ENCODE results near the gene ERBB4.
A peak's percentile ranks its signal among the peaks of the same experiment; 100 is the strongest.
"Not testable (repeated sequence)": the region's sequence is repeated elsewhere in the genome, so short reads cannot be mapped to it uniquely, and the experiment has no call there.

ERBB4 gene

DNA sequence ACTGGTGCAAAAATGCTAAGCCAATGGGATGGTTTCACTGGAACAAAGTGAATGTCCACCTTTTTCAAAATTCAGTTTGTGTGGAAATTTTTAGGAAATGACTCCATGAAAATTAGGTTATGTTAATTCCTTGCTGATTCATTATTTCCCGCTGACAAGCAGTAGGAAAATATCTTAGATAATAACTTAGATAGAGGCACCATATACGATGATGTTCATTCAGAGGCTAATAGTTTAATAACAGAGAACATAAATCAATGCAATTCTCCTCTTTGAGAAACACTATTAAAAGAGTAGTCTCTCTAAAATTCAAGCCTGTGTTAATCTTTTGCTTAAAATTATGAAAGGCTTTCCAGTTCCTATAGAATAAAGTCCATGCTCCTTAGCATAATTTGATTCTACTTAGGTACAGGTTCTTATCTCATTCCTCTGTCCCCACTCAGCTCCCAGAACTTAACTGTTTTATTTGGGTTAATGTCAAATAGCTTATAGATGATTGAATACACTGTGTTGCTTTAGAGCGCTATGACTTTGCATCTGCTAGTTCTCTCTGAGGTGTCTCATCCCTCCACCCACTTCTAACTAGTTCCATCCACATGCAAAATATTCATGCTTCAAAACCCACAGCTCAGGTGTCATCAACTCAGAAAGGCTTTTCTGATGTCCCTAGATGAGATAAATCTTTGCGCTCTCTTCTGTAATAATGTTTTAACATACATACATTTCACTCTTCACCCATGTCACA, 503.6 kb downstream of the ERBB4 start:
- Mint-ChIP-seq H3K4me3 (no peak overlapping the region), H3K27me3 (no peaks in the 10 kb centered on the region), H3K36me3 (no peaks in the 10 kb centered on the region), H3K9me3 (no peaks in the 10 kb centered on the region), H3K4me1 (no peaks in the 10 kb centered on the region), H3K27ac (no peak overlapping the region)
- DNase-seq, result no peak
- CTCF ChIA-PET, result no interaction called here

DNA sequence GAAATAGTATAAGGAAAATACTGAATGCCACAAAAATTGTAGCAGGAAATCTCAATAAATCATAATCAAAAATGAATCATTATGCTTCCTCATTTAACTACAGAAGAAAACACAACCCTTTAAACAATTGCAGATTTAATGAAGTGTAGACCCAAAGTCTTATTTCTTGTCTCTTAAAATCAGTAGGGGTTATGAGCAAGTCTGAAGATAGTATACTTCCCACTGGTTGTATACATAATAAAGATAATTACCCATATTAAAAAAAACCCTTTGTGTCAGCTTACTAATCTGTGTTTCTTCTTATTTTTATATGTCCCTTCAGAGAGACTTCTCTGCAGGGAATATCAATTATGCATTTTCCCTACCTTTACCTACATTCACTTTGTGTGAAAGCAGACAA, 504.7 kb downstream of the ERBB4 start:
- CTCF ChIA-PET, result no interaction called here
- H3K27me3 Mint-ChIP-seq, result no peaks in the 10 kb centered on the region
- no peaks in the 10 kb centered on the region for H3K36me3 Mint-ChIP-seq
- H3K9me3 Mint-ChIP-seq, result no peaks in the 10 kb centered on the region
- no peak for DNase-seq
- H3K4me1 Mint-ChIP-seq, result no peaks in the 10 kb centered on the region
- no peak overlapping the region for H3K27ac Mint-ChIP-seq
- no peak overlapping the region for H3K4me3 Mint-ChIP-seq

DNA sequence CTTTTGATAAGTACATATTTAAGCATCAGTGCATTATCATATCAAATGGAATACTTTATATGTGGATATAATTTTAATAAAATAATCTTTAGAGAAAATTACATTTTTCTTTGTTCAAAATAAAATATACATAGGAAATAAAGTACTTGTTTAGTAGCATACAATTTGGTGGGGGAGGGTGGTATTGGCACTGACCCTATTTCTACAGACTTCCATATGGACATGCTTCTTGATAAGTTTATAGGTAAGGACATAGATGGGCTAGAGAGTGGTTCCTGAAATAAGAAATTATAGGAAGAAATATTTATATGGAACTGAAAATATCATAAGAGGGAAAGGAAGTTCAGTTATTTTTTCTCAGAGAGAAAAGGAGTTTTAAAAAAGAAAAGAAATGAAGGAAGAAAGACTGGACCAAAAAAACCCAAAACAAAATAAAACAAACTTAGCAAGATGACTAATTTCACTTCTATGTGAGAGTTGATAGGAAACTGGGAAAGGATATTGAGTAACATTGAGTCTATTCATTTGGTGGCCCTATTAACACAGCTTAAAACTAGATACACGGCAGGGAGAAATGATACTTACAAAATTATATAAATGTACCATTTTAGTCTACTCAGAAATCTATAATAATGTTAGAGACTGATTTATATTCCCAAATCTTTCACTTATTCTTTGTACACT, 505.9 kb downstream of the ERBB4 start:
- no peaks in the 10 kb centered on the region for H3K36me3 Mint-ChIP-seq
- no peak for DNase-seq

DNA sequence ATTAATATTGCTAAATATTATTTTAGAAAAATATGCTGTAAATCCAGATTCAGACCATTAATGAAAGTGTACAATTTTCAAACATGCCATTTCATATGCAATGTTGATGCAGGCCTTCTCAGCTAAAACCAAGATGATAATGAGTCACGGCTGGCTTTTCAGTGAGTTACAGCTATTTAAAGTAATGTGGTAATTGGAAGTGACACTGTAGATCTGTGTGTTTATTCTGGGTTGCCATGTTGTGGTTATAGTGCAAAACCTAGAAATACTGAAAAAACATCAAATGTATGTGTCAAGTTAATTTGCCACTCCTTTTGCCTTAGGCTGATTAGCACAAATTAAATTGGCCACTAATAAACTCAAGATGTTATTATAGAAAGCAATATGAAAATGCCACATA, 506.6 kb downstream of the ERBB4 start:
- Mint-ChIP-seq H3K27me3 (no peaks in the 10 kb centered on the region), H3K9me3 (no peaks in the 10 kb centered on the region), H3K4me1 (no peaks in the 10 kb centered on the region), H3K27ac (no peak overlapping the region), H3K36me3 (no peaks in the 10 kb centered on the region), H3K4me3 (no peak overlapping the region)
- no peak for DNase-seq
- CTCF ChIA-PET, result no interaction called here

More for the DNA sequence above, 505.9 kb downstream of the ERBB4 start:
- H3K27ac Mint-ChIP-seq, result no peak overlapping the region
- CTCF ChIA-PET, result no interaction called here
- H3K4me1 Mint-ChIP-seq, result no peaks in the 10 kb centered on the region
- no peaks in the 10 kb centered on the region for H3K27me3 Mint-ChIP-seq
- H3K4me3 Mint-ChIP-seq, result no peak overlapping the region
- no peaks in the 10 kb centered on the region for H3K9me3 Mint-ChIP-seq

DNA sequence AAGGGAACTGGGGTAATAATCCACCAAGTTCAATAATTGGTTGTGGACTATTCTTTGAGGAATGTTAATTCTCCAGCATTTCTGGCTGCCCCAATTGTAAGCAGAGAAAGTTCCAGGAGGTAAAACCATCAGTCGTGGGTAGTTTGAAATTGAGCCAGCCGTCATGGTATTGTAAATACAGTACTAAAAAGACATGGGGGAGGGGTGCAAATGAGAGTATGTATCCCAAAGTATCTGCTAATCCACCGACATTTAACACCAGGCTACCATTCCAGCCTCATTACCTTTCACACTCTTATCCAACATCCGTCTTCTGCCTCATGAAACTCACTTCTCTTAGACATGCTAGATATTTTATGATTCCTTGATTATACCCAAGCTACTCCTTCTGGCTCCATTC, 507.9 kb downstream of the ERBB4 start:
- CTCF ChIA-PET, result no interaction called here

DNA sequence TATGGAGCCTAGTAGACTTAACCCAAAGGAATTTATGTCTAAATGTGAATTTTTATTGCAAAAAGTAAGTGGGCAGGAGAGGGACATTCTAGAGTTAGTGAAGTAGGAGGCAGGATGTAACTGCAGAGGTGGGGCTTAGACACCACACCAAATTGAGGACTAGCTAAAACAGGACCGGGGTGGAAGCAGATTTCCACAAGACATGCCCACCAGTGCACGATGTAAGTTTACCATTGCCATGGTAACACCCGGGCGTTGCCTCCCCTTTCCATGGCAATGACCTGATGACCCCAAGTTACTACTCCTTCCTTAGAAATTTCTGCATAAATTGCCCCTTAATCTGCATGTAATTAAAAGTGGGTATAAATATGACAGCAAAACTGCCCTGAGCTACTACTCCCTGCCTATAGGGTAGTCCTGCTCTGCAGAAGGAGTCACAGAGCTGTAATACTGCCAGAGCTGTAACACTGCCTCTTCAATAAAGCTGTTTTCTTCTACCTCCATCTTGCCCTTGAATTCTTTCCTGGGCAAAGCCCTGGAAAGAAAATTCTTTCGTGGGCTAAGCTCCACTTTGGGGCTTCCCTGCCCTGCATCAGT, 509.7 kb downstream of the ERBB4 start:
- H3K4me1 Mint-ChIP-seq, result no peaks in the 10 kb centered on the region
- H3K36me3 Mint-ChIP-seq, result no peaks in the 10 kb centered on the region
- H3K9me3 Mint-ChIP-seq, result no peaks in the 10 kb centered on the region
- H3K27ac Mint-ChIP-seq, result peak overlapping the region; percentile 28
- no peak for DNase-seq
- no peak overlapping the region for H3K4me3 Mint-ChIP-seq
- no peaks in the 10 kb centered on the region for H3K27me3 Mint-ChIP-seq
- CTCF ChIA-PET, result no interaction called here

More for the DNA sequence above, 507.9 kb downstream of the ERBB4 start:
- Mint-ChIP-seq H3K36me3 (no peaks in the 10 kb centered on the region), H3K27me3 (no peaks in the 10 kb centered on the region), H3K4me1 (no peaks in the 10 kb centered on the region), H3K9me3 (no peaks in the 10 kb centered on the region), H3K4me3 (no peak overlapping the region), H3K27ac (no peak overlapping the region)
- no peak for DNase-seq

DNA sequence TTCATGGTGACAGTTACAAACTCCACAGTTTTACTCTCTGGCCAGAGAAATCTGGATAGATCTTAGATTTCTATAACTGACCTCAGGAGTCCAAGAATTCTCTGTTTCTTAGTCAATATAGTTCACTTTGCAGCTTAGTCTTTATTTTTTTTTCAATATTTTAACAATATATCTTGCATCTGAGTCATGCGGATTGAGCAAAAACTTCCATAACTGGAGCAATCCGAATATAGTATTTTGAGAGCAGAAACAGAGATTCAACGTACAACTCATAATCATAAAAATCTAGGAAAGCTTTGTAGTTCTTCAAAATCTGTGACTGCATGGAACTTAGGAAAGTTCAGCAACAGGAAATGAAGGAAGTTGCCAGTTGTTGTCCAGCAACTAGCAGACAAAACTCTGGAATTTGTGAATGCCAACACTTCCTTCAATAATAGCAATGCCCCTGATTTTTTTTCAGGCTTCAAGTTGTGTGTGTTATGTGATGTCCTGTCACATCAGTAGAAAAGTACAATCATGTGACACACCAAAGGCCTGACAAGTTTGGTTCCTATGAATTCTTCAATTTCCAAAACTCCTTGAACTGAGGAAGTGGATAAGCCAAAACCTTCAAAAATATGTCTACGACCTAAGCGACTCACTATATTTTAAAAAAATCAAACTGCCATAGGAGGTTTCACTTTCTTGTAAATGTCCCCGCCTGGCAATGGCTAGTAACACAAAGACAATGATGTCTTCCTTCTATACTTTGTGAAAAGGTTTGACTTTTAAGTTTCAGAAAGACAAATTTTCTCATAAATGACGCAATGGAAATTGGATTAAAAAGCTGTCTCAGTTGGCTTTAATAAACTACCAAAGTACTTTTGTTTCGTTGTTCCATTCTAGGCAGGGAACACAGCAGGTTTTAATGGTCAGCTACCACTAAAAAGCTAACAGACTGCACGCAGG, 510.6 kb downstream of the ERBB4 start:
- H3K4me3 Mint-ChIP-seq, result no peak overlapping the region
- no peaks in the 10 kb centered on the region for H3K36me3 Mint-ChIP-seq
- H3K27ac Mint-ChIP-seq, result no peak overlapping the region
- no peaks in the 10 kb centered on the region for H3K9me3 Mint-ChIP-seq
- H3K4me1 Mint-ChIP-seq, result no peaks in the 10 kb centered on the region
- CTCF ChIA-PET, result no interaction called here
- no peak for DNase-seq
- H3K27me3 Mint-ChIP-seq, result no peaks in the 10 kb centered on the region

DNA sequence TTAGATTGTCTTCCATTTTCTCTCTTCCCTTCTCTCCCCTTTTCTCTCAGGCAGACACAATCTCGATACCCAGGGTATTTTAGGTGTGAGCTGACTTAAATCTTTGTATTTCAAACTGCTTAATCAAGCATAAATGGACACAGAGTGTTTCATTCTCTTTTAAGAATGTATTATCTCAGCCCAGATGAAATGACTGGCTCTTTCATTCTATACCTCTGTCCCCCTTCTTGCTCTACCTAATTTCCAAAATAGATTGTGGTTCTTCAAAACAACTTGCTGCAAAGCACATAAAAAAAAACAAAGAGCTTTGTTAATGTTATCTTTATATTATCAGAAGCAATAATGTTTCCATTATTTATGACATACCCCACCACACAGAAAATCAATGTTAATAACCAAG, 514.6 kb downstream of the ERBB4 start:
- H3K4me1 Mint-ChIP-seq, result no peaks in the 10 kb centered on the region
- H3K27me3 Mint-ChIP-seq, result no peaks in the 10 kb centered on the region
- CTCF ChIA-PET, result interaction anchor here (0.7 kb wide), 1 partner anchor 261 kb away, joined by 3 read pairs; no protein-coding TSS in a partner anchor
- H3K9me3 Mint-ChIP-seq, result no peaks in the 10 kb centered on the region
- no peaks in the 10 kb centered on the region for H3K36me3 Mint-ChIP-seq
- H3K27ac Mint-ChIP-seq, result no peak overlapping the region
- no peak overlapping the region for H3K4me3 Mint-ChIP-seq
- no peak for DNase-seq

DNA sequence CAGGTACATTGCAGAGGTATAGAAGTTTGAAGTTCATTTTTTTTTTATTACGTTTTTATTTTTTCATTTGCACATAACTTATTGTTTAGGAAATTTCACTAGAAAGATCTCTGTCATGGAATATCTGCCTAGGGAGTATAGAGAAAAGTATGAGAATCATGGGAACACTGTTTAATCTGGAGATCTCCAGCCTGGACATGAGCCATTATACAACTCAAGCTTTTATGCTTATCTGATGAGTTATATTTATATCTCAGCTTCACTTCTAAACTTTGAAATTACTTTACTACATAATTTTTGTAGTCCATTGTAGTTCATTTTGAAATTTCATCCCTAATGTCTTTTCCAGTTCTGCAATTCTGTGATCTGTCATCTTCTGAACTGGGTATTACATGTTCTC, 515.6 kb downstream of the ERBB4 start:
- Mint-ChIP-seq H3K36me3 (no peaks in the 10 kb centered on the region), H3K27me3 (no peaks in the 10 kb centered on the region), H3K9me3 (no peaks in the 10 kb centered on the region), H3K4me3 (no peak overlapping the region), H3K4me1 (no peaks in the 10 kb centered on the region), H3K27ac (no peak overlapping the region)
- CTCF ChIA-PET, result interaction anchor here (1.1 kb wide), 1 partner anchor 88 kb away, joined by 3 read pairs; no protein-coding TSS in a partner anchor
- DNase-seq, result no peak

DNA sequence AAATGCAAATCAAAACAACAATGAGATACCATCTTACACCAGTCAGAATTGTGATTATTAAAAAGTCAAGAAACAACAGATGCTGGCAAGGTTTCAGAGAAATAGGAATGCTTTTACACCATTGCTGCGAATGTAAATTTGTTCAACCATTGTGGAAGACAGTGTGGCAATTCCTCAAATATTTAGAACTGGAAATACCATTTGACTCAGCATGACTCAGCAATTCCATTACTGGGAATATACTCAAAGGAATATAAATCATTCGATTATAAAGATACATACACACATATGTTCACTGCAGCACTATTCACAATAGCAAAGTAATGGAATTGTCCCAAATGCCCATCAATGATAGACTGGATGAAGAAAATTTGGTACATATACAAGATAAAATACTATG, 516.7 kb downstream of the ERBB4 start:
- CTCF ChIA-PET, result no interaction called here
- no peaks in the 10 kb centered on the region for H3K27me3 Mint-ChIP-seq
- no peaks in the 10 kb centered on the region for H3K9me3 Mint-ChIP-seq
- no peaks in the 10 kb centered on the region for H3K4me1 Mint-ChIP-seq
- no peaks in the 10 kb centered on the region for H3K36me3 Mint-ChIP-seq
- no peak overlapping the region for H3K27ac Mint-ChIP-seq
- no peak overlapping the region for H3K4me3 Mint-ChIP-seq
- no peak for DNase-seq

DNA sequence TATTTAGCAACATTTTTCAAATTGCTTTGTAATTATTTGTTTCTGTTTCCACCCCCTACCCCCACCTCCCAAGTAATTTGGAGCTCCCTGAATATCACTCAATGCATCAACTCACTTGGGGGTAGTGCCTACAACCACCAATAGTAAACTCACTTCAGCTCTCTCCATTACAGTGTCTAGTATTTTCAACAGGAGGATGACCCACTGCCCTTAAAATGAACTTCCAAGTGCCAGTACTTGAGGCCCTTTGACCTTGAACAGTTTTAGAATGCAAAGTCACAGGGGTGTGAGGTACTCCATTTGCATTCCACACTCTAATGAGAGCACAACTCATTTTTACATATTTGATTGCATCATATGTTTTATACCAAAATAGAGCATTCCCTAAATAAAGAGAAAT, 523.0 kb downstream of the ERBB4 start:
- Mint-ChIP-seq H3K36me3 (no peaks in the 10 kb centered on the region), H3K9me3 (no peaks in the 10 kb centered on the region), H3K4me1 (no peaks in the 10 kb centered on the region), H3K27ac (no peak overlapping the region), H3K4me3 (no peak overlapping the region), H3K27me3 (no peaks in the 10 kb centered on the region)
- CTCF ChIA-PET, result no interaction called here
- DNase-seq, result no peak

DNA sequence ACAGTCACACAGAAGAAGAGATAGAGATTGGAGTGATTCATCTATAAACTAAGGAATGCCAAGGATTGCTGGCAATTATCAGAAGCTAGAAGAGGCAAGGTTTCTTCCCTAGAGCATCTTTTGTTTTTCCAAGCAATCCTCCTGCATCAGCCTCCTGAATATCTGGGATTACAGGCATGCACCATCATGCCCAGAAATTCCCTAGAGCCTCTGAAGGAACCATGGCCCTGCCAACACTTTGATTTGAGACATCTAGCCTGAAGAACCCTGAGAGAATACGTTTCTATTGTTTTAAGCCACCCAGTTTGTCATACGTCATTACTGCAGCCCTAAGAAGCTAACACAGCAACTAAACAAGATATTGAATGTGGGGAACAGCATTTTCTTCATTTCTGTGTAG, 525.0 kb downstream of the ERBB4 start:
- H3K27me3 Mint-ChIP-seq, result no peaks in the 10 kb centered on the region
- H3K4me3 Mint-ChIP-seq, result no peak overlapping the region
- H3K9me3 Mint-ChIP-seq, result no peaks in the 10 kb centered on the region
- no peak overlapping the region for H3K27ac Mint-ChIP-seq
- no peaks in the 10 kb centered on the region for H3K36me3 Mint-ChIP-seq
- CTCF ChIA-PET, result interaction anchor here (1.3 kb wide), 1 partner anchor 9 kb away, joined by 3 read pairs; no protein-coding TSS in a partner anchor
- no peaks in the 10 kb centered on the region for H3K4me1 Mint-ChIP-seq
- no peak for DNase-seq

DNA sequence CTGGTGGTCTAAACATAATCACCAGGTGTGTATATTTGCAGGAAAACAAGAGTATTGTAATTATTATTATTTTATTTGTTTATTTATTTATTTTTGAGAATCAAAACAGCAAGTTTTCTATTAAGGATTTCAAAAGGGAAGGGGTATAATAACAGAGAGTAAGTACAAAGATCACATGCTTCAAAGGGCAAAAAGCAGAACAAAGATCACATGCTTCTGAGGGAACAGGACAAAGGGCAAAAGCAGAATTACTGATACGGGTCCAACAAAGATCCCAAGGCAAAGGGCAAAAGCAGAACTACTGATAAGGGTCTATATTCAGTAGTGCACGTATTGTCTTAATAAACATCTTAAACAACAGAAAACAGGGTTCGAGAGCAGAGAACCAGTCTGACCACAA, 528.3 kb downstream of the ERBB4 start:
- CTCF ChIA-PET, result not testable (repeated sequence)

DNA sequence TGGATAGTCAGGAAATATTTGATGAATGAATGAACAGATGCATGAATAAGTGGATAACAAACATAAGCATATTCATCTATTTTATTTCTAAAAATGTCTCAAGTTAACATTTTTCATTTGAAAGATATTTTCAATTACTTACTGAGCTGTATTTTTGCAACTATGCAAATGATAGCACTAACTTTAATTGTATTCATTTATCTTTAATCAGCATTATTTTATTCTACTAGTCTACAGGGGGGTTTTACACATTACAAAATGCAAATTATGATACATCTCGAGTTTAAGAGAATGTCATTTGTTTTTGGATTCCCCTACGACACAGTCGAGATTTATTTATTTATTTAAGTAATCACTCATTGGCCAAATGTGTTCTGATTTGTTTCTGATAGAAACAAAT, 530.6 kb downstream of the ERBB4 start:
- Mint-ChIP-seq H3K27ac (no peak overlapping the region), H3K36me3 (no peaks in the 10 kb centered on the region), H3K9me3 (no peaks in the 10 kb centered on the region), H3K4me1 (no peaks in the 10 kb centered on the region), H3K27me3 (no peaks in the 10 kb centered on the region), H3K4me3 (no peak overlapping the region)
- DNase-seq, result no peak
- CTCF ChIA-PET, result no interaction called here

More for the DNA sequence above, 528.3 kb downstream of the ERBB4 start:
- DNase-seq, H3K36me3 Mint-ChIP-seq, H3K4me1 Mint-ChIP-seq, H3K27me3 Mint-ChIP-seq, H3K9me3 Mint-ChIP-seq, H3K4me3 Mint-ChIP-seq, H3K27ac Mint-ChIP-seq: not testable (repeated sequence)

Data from activated naive CD4-positive, alpha-beta T cell treated with anti-CD3 and anti-CD28 coated beads, Interleukin-2, amount 10 ng/mL, durations not matched to agents 7 days and 5 days (primary cell).